HG03469 (cell line): ENCODE results near the gene DNAJC19.

Experiments
- ATAC-seq: cut with Tn5 transposase; IDR thresholded peaks from one replicate; pipeline ENCODE4 v1.9.1; 2021; ENCODE audit warnings: mild to moderate bottlenecking, moderate library complexity, moderate number of reproducible peaks; ENCODE audit not compliant: unreplicated experiment

DNAJC19 gene

DNA sequence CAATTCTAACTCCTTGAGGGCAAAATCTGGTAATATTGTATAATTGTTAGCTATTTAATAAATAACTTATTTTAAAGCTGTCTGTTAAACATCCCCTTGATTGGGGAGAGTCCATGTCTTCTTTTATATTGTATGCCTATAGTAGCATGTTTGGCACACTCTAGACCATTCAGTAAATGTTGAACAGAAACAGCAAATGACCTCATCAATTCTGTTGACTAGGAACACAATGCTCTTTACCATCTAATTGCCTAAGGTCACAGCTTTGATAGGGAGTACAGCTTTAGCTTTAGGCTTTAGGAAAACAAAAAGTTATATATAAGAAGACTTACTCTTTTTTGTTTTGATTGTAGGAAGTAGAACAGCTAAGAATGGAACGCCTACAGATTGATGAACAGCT is 27.0 kb downstream of the DNAJC19 start:
- ATAC-seq, result no peak

GRCh38 chr3:180961552-180961951 is 28.0 kb downstream of the DNAJC19 start:
- ATAC-seq, result no peak

GRCh38 chr3:180961087-180961486 is 28.4 kb downstream of the DNAJC19 start:
- no peak for ATAC-seq

DNA sequence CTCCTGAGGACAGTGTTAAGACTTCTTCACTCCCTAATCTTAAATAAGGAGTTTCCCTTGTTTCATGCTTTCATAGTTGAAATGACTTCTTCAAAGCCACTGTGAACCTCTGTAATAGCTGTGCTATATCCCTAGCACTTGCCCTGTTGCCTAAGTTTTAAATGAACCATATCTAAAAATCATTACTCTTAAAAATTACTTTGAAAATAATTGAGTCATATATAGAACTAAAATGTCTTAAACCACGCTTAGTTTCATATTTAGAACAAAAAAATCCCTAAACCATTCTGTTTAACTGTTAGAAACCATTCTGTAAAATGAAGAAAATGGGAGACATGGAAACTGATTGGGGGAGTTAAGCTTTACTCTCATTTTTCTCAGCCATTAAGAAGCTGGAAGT is 29.8 kb downstream of the DNAJC19 start:
- ATAC-seq, result no peak

- peak; percentile 84 for ATAC-seq
Observed at GRCh38 chr3:180947761-180948390, 41.7 kb downstream of the DNAJC19 start.

GRCh38 chr3:180940826-180941225 is 48.7 kb downstream of the DNAJC19 start:
- ATAC-seq, result no peak

DNA sequence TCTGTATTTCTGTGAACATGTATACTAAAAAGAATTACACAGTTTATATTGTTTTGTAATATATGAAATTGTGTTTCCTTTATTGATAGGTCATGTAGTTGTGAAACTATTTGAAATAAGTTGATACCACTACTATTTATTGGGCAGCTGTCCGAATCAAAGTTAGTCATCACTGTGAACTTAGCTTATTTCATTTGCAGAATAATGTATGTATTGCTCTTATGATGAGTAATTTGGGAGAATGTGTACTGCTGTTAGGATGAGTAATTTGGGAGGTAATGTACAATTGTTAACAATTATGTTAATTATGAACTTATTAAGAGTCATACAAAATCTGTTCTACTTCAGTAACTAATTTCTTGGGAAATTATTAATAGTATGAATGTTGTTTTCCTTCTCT is 54.9 kb downstream of the DNAJC19 start:
- no peak for ATAC-seq
